Endothelial cell of umbilical vein (primary cell): Measurements from ENCODE around the gene RWDD4.

ENCODE experiments used
- CTCF ChIP-seq, 2 donors: IDR thresholded peaks; 1 replicate in 1 of 2; 2 replicates in 1 of 2; pipeline ENCODE4 v1.5.1; 2011; ENCODE audit warnings: low read length in 2 of 2, mild to moderate bottlenecking in 2 of 2, moderate library complexity in 2 of 2, control low read depth in 1 of 2, inconsistent platforms in 1 of 2, low read depth in 1 of 2; ENCODE audit not compliant: insufficient read depth in 1 of 2; ENCODE audit errors: extremely low read depth in 1 of 2
- EZH2 ChIP-seq: IDR thresholded peaks from 2 replicates; pipeline ENCODE4 v1.6.1; 2012; ENCODE audit warnings: borderline replicate concordance, low read depth, mild to moderate bottlenecking, moderate library complexity, low read length, inconsistent platforms; ENCODE audit not compliant: severe bottlenecking

- TF ChIP-seq CTCF (IDR thresholded peaks at IDR 0.05; ENCODE audit: extremely low read depth in 1 of 2, insufficient read depth in 1 of 2, low read depth in 1 of 2, low read length in 2 of 2) = no peak
- no peak for TF ChIP-seq EZH2
Measured at GRCh38 chr4:183627979-183628588, 30.9 kb downstream of the RWDD4 start.
